Muscle layer of colon (tissue), 2 donors: ENCODE data around the gene CYP46A1.

Experiments used
- H3K27ac ChIP-seq: one replicate; pipeline ENCODE4 v1.7.0; 2013; ENCODE audit warnings: low read depth, mild to moderate bottlenecking, low read length, moderate library complexity
- H3K27me3 ChIP-seq, 2 donors: one replicate each; pipeline ENCODE4 v1.7.0; 2013; ENCODE audit warnings: low read length in 2 of 2, mild to moderate bottlenecking in 2 of 2; ENCODE audit not compliant: insufficient read depth in 2 of 2, control insufficient read depth in 1 of 2
- H3K36me3 ChIP-seq: one replicate; pipeline ENCODE4 v1.7.0; 2013; ENCODE audit warnings: mild to moderate bottlenecking, low read length; ENCODE audit not compliant: insufficient read depth
- H3K4me1 ChIP-seq: one replicate; pipeline ENCODE4 v1.7.0; 2013; ENCODE audit warnings: mild to moderate bottlenecking, low read length; ENCODE audit not compliant: insufficient read depth
- H3K4me3 ChIP-seq, 2 donors: one replicate each; pipeline ENCODE4 v1.7.0; 2013; ENCODE audit warnings: low read length in 2 of 2, low read depth in 1 of 2, mild to moderate bottlenecking in 1 of 2, moderate library complexity in 1 of 2
- H3K9ac ChIP-seq: one replicate; pipeline ENCODE4 v1.7.0; 2013; ENCODE audit warnings: low read length
- H3K9me3 ChIP-seq: one replicate; pipeline ENCODE4 v1.7.0; 2013; ENCODE audit warnings: mild to moderate bottlenecking, low read length
- donor health status: abdominal sarcoma.
- donor health status: Adenocarcinoma of cecum.

The CYP46A1 gene

DNA sequence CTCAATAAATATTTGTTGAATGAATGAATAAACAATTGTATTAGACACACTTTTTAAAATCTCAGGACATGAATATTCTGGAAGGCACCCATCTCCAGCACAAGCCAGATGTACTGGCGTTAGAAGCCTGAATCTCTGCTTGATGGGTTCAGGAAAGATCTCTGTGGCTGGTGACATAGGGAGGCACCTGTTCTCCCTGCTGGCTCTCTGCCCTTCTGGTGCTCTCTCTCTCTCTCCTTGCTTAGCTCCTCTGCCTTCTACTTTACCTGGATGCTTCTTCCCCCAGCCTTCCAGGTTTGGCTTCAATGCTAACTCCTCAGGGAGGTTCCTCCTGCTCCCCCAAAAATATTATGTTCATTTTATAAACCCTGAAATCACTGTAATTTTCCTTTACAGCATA, 1.5 kb downstream of the CYP46A1 start:
- no peak overlapping the region for H3K4me3 ChIP-seq
- no peak overlapping the region for H3K27ac ChIP-seq
- no peak overlapping the region for H3K9ac ChIP-seq

GRCh38 chr14:99686557-99687283, 2.6 kb downstream of the CYP46A1 start:
- Histone ChIP-seq H3K4me1 (peaks cover 10% of the 10 kb centered on the region), H3K27me3 (peaks cover 0 to 14% of the 10 kb centered on the region in 2 donors), H3K4me3 (no peak overlapping the region), H3K36me3 (no peaks in the 10 kb centered on the region), H3K9me3 (no peaks in the 10 kb centered on the region), H3K27ac (no peak overlapping the region), H3K9ac (no peak overlapping the region)

More for the DNA sequence above, 1.5 kb downstream of the CYP46A1 start:
- no peaks in the 10 kb centered on the region for H3K36me3 ChIP-seq
- H3K9me3 ChIP-seq = no peaks in the 10 kb centered on the region
- peaks cover 0 to 14% of the 10 kb centered on the region in 2 donors for H3K27me3 ChIP-seq
- peaks cover 10% of the 10 kb centered on the region for H3K4me1 ChIP-seq

GRCh38 chr14:99687284-99688209, 3.4 kb downstream of the CYP46A1 start:
- no peaks in the 10 kb centered on the region for H3K36me3 ChIP-seq
- H3K4me1 ChIP-seq = peaks cover 10% of the 10 kb centered on the region
- H3K27ac ChIP-seq = no peak overlapping the region
- no peaks in the 10 kb centered on the region for H3K9me3 ChIP-seq
- H3K4me3 ChIP-seq = no peak overlapping the region
- no peak overlapping the region for H3K9ac ChIP-seq
- H3K27me3 ChIP-seq = peaks cover 0 to 14% of the 10 kb centered on the region in 2 donors

- Histone ChIP-seq H3K9ac (no peak overlapping the region), H3K36me3 (no peaks in the 10 kb centered on the region), H3K4me1 (peaks cover 6% of the 10 kb centered on the region), H3K4me3 (no peak overlapping the region), H3K9me3 (no peaks in the 10 kb centered on the region), H3K27me3 (peaks cover 0 to 14% of the 10 kb centered on the region in 2 donors), H3K27ac (no peak overlapping the region)
These were observed 4.1 kb downstream of the CYP46A1 start for GRCh38 chr14:99688210-99688581.

- Histone ChIP-seq H3K4me3 (no peak overlapping the region), H3K9me3 (no peaks in the 10 kb centered on the region), H3K4me1 (peaks cover 4% of the 10 kb centered on the region), H3K9ac (no peak overlapping the region), H3K27me3 (peaks cover 0 to 14% of the 10 kb centered on the region in 2 donors), H3K36me3 (no peaks in the 10 kb centered on the region), H3K27ac (no peak overlapping the region)
These were observed 4.5 kb downstream of the CYP46A1 start for GRCh38 chr14:99688629-99689028.

DNA sequence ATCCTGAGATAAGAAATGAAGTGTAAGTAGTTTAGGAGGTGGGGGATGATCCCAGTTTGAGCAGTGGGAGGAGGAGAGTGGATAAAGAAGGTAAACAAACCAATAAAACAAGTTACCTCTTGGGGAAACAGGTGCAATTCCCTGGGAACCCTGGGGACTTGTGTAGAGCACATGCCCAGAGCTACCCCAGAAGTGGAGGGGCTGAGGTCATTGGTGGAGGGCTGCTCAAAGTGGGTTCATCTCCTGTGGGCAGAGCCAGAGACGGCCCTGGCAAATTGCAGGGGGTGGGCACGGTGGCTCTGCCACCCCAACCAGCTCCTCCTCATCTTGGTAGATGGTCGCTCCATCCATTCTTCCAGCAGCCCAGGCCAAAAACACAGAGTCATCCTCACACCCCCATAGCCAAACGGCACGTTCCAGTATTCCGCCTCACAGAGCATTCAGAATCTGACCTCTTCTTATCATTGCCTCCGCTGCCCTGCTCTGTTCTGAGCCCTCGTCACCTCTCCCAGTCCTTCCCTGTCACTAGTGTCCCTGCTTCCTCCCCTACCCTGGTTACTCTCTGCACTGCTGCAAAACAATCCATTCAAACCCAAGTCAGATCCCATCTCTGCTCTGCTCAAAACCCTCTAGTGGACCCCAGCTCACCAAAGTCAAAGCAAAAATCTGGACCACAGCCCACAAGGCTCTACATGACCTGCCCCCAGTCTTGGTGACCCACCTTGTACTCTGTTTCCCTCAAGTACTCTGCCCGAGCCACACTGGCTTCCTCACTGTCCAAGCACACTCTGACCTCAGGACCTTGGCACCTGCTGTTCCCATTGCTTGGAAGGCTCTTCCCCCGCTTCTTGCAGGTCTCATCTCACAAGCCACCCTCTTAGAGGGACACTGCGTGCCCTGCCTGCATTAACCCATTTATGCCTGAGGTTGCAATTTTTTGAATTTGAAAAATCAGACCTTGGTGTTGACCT, 5.5 kb downstream of the CYP46A1 start:
- Histone ChIP-seq H3K9ac (no peak overlapping the region), H3K4me3 (no peak overlapping the region), H3K9me3 (no peaks in the 10 kb centered on the region), H3K27me3 (peaks cover 0 to 14% of the 10 kb centered on the region in 2 donors), H3K4me1 (peaks cover 3% of the 10 kb centered on the region), H3K27ac (no peak overlapping the region), H3K36me3 (no peaks in the 10 kb centered on the region)

GRCh38 chr14:99690636-99691035, 6.5 kb downstream of the CYP46A1 start:
- no peak overlapping the region for H3K27ac ChIP-seq
- H3K4me1 ChIP-seq = no peaks in the 10 kb centered on the region

DNA sequence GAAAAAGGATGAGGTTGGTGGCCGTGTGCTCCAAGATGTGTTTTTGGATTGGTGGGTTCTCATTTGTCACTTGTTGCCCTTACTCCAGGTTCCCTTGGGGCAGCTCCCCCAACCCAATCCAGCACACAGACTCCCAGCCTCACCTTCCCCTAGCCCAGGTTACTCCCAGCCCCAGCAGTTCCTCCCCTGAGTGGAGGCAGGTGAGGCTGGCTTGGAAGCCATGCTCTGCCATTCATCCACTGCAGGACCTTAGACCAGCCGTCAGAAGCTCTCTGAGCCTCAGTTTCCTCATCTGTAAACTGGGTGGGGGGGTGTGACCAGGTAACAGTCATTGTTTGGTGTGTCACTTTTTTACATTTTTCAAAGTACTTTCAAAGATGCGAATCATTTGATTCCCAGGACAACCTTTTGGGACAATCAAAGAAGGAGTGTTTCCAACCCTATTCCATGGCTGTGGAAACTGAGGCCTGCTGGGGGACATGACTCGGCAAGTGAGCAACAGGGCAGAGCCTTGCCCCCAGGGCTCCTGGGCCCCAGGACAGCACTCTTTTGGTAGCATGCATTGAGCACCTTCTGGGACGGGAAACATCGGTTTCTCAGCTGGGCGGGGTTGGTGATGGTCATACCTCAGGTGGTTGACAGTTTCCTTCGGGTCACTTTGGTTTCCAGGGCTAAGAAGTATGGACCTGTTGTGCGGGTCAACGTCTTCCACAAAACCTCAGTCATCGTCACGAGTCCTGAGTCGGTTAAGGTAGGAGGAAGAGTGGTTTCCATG, 7.2 kb downstream of the CYP46A1 start:
- H3K9ac ChIP-seq = no peak overlapping the region
- H3K4me1 ChIP-seq = no peaks in the 10 kb centered on the region
- H3K27me3 ChIP-seq = peaks cover 0 to 14% of the 10 kb centered on the region in 2 donors
- no peak overlapping the region for H3K27ac ChIP-seq
- H3K4me3 ChIP-seq = no peak overlapping the region
- no peaks in the 10 kb centered on the region for H3K36me3 ChIP-seq
- no peaks in the 10 kb centered on the region for H3K9me3 ChIP-seq

More at GRCh38 chr14:99690636-99691035, 6.5 kb downstream of the CYP46A1 start:
- Histone ChIP-seq H3K9ac (no peak overlapping the region), H3K9me3 (no peaks in the 10 kb centered on the region), H3K36me3 (no peaks in the 10 kb centered on the region), H3K27me3 (peaks cover 0 to 14% of the 10 kb centered on the region in 2 donors), H3K4me3 (no peak overlapping the region)

- Histone ChIP-seq H3K9ac (no peak overlapping the region), H3K4me1 (no peaks in the 10 kb centered on the region), H3K27ac (no peak overlapping the region), H3K36me3 (no peaks in the 10 kb centered on the region), H3K27me3 (peaks cover 0 to under 1% of the 10 kb centered on the region in 2 donors), H3K4me3 (no peak overlapping the region), H3K9me3 (no peaks in the 10 kb centered on the region)
These were observed 9.8 kb downstream of the CYP46A1 start for GRCh38 chr14:99693918-99694317.

- Histone ChIP-seq H3K27ac (no peak overlapping the region), H3K36me3 (no peaks in the 10 kb centered on the region), H3K4me3 (no peak overlapping the region), H3K9ac (no peak overlapping the region), H3K27me3 (no peaks in the 10 kb centered on the region), H3K4me1 (no peaks in the 10 kb centered on the region), H3K9me3 (no peaks in the 10 kb centered on the region)
These were observed 12.8 kb downstream of the CYP46A1 start for GRCh38 chr14:99696929-99697328.
